ENCODE results near the gene LPP. TPM values are rescaled to one million over a fixed set of nuclear protein-coding genes. Genes with fewer than 3 reads are reported as not detected.
A peak's percentile ranks its signal among the peaks of the same experiment; 100 is the strongest.

The LPP gene
- total and polyA plus RNA-seq, 2 donors from 2014 or later, result 6.7 to 233 TPM

GRCh38 chr3:188925376-188925775, 771.4 kb downstream of the LPP start:
- Histone ChIP-seq H3K27ac (ENCODE audit: low read depth in 2 of 2, low read length in 2 of 2) (no peak overlapping the region), H3K4me3 (ENCODE audit: low read length in 3 of 3) (no peak overlapping the region), H3K36me3 (ENCODE audit: control insufficient read depth in 2 of 3, insufficient read depth in 3 of 3, low read length in 3 of 3) (no peaks in the 10 kb centered on the region), H3K4me1 (ENCODE audit: control insufficient read depth in 2 of 3, insufficient read depth in 2 of 3, low read depth in 1 of 3, low read length in 3 of 3) (no peaks in the 10 kb centered on the region), H3K9ac (ENCODE audit: low read length in 3 of 3) (no peak overlapping the region), H3K9me3 (ENCODE audit: control insufficient read depth in 2 of 3, insufficient read depth in 1 of 3, low read length in 3 of 3) (no peaks in the 10 kb centered on the region), H3K27me3 (ENCODE audit: control insufficient read depth, insufficient read depth, low read length) (no peaks in the 10 kb centered on the region)
- TF ChIP-seq CTCF (IDR thresholded peaks at IDR 0.05; ENCODE audit: borderline replicate concordance, extremely low read depth, insufficient read depth), result no peak
- no peak for FAIRE-seq
- DNase-seq, result no peak
- intact Hi-C loops (cut with DNase I), result no loop called here

- H3K36me3 ChIP-seq (ENCODE audit: control insufficient read depth in 2 of 3, insufficient read depth in 3 of 3, low read length in 3 of 3), result no peaks in the 10 kb centered on the region
- no peak overlapping the region for H3K9ac ChIP-seq (ENCODE audit: low read length in 3 of 3)
- no peaks in the 10 kb centered on the region for H3K9me3 ChIP-seq (ENCODE audit: control insufficient read depth in 2 of 3, insufficient read depth in 1 of 3, low read length in 3 of 3)
- no peaks in the 10 kb centered on the region for H3K27me3 ChIP-seq (ENCODE audit: control insufficient read depth, insufficient read depth, low read length)
- intact Hi-C loops (cut with DNase I), result no loop called here
- no peak overlapping the region for H3K27ac ChIP-seq (ENCODE audit: low read depth in 2 of 2, low read length in 2 of 2)
- DNase-seq (no peak), FAIRE-seq (no peak)
- H3K4me1 ChIP-seq (ENCODE audit: control insufficient read depth in 2 of 3, insufficient read depth in 2 of 3, low read depth in 1 of 3, low read length in 3 of 3), result no peaks in the 10 kb centered on the region
- no peak for TF ChIP-seq CTCF (IDR thresholded peaks at IDR 0.05; ENCODE audit: borderline replicate concordance, extremely low read depth, insufficient read depth)
- no peak overlapping the region for H3K4me3 ChIP-seq (ENCODE audit: low read length in 3 of 3)
Measured at GRCh38 chr3:188926111-188926510, 772.2 kb downstream of the LPP start.

- Histone ChIP-seq H3K9me3 (ENCODE audit: control insufficient read depth in 2 of 3, insufficient read depth in 1 of 3, low read length in 3 of 3) (no peaks in the 10 kb centered on the region), H3K36me3 (ENCODE audit: control insufficient read depth in 2 of 3, insufficient read depth in 3 of 3, low read length in 3 of 3) (no peaks in the 10 kb centered on the region), H3K4me3 (ENCODE audit: low read length in 3 of 3) (no peak overlapping the region), H3K9ac (ENCODE audit: low read length in 3 of 3) (no peak overlapping the region), H3K27me3 (ENCODE audit: control insufficient read depth, insufficient read depth, low read length) (no peaks in the 10 kb centered on the region), H3K27ac (ENCODE audit: low read depth in 2 of 2, low read length in 2 of 2) (no peak overlapping the region), H3K4me1 (ENCODE audit: control insufficient read depth in 2 of 3, insufficient read depth in 2 of 3, low read depth in 1 of 3, low read length in 3 of 3) (no peaks in the 10 kb centered on the region)
- intact Hi-C loops (cut with DNase I), result no loop called here
- no peak for TF ChIP-seq CTCF (IDR thresholded peaks at IDR 0.05; ENCODE audit: borderline replicate concordance, extremely low read depth, insufficient read depth)
- DNase-seq (peak in 4 of 5 donors; percentile 65 to 84 (median 74)), FAIRE-seq (no peak)
Measured at GRCh38 chr3:188926741-188927511, 773.0 kb downstream of the LPP start.

Measured in kidney (tissue), 14 donors.